ENCODE data around the gene GMDS. TPM values are rescaled to one million over a fixed set of nuclear protein-coding genes. Genes with fewer than 3 reads are reported as not detected.
A peak's percentile ranks its signal among the peaks of the same experiment; 100 is the strongest.

Gene GMDS
- total RNA-seq, 2 experiments from 2014 or later: 30.3 to 38.5 TPM

DNA sequence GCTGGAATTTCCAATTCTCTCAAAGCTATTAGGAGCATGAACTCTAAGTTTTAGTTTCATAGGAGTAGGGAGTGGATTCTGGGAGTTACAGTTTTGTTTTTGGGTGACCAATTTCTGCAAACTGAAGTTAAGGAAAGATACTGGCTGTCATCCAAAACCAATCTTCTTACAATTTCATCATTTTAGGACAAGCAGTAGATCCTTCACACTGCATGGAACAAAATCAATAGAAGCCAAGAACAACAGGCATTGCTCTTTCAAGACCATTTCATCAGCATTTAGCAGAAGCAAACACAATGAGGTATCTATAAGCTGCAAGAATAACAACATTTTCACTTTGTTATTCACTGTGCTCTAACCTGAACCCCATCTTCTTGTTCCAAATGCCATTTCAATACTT lies 173.0 kb downstream of the GMDS start:
- H3K36me3 Mint-ChIP-seq (ENCODE audit: low read depth): peaks cover 11% of the 10 kb centered on the region
- H3K27ac Mint-ChIP-seq: no peak overlapping the region
- DNase-seq: no peak
- no peaks in the 10 kb centered on the region for H3K4me1 Mint-ChIP-seq (ENCODE audit: low read depth)
- peaks cover 4% of the 10 kb centered on the region for H3K27me3 Mint-ChIP-seq (ENCODE audit: low read depth)
- H3K9me3 Mint-ChIP-seq (ENCODE audit: insufficient read depth): peaks cover 10% of the 10 kb centered on the region
- no peak overlapping the region for H3K4me3 Mint-ChIP-seq
- ChIA-PET POLR2A (no interaction called here), CTCF (no interaction called here)
- ATAC-seq: no peak

GRCh38 chr6:2063547-2063946 lies 181.9 kb downstream of the GMDS start:
- peaks cover 2% of the 10 kb centered on the region for H3K36me3 Mint-ChIP-seq (ENCODE audit: low read depth)
- H3K9me3 Mint-ChIP-seq (ENCODE audit: insufficient read depth): no peaks in the 10 kb centered on the region
- no peak for ATAC-seq
- no peak for DNase-seq
- H3K27ac Mint-ChIP-seq: no peak overlapping the region
- H3K4me3 Mint-ChIP-seq: no peak overlapping the region
- no peaks in the 10 kb centered on the region for H3K27me3 Mint-ChIP-seq (ENCODE audit: low read depth)
- no peaks in the 10 kb centered on the region for H3K4me1 Mint-ChIP-seq (ENCODE audit: low read depth)
- ChIA-PET POLR2A (no interaction called here), CTCF (no interaction called here)

- H3K4me3 Mint-ChIP-seq: no peak overlapping the region
- ChIA-PET POLR2A (no interaction called here), CTCF (no interaction called here)
- H3K4me1 Mint-ChIP-seq (ENCODE audit: low read depth): no peaks in the 10 kb centered on the region
- no peaks in the 10 kb centered on the region for H3K27me3 Mint-ChIP-seq (ENCODE audit: low read depth)
- peaks cover 2% of the 10 kb centered on the region for H3K36me3 Mint-ChIP-seq (ENCODE audit: low read depth)
- no peak overlapping the region for H3K27ac Mint-ChIP-seq
- DNase-seq: no peak
- no peaks in the 10 kb centered on the region for H3K9me3 Mint-ChIP-seq (ENCODE audit: insufficient read depth)
- ATAC-seq: no peak
These were observed 183.5 kb downstream of the GMDS start for GRCh38 chr6:2061880-2062279.

- ATAC-seq: no peak
- POLR2A ChIA-PET: no interaction called here
- no peaks in the 10 kb centered on the region for H3K9me3 Mint-ChIP-seq (ENCODE audit: insufficient read depth)
- no peak overlapping the region for H3K27ac Mint-ChIP-seq
- CTCF ChIA-PET: no interaction called here
- DNase-seq: no peak
- no peaks in the 10 kb centered on the region for H3K4me1 Mint-ChIP-seq (ENCODE audit: low read depth)
- peaks cover 4% of the 10 kb centered on the region for H3K36me3 Mint-ChIP-seq (ENCODE audit: low read depth)
- H3K27me3 Mint-ChIP-seq (ENCODE audit: low read depth): no peaks in the 10 kb centered on the region
- H3K4me3 Mint-ChIP-seq: no peak overlapping the region
These were observed 189.5 kb downstream of the GMDS start for GRCh38 chr6:2055911-2056310.

GRCh38 chr6:2055143-2055542 lies 190.3 kb downstream of the GMDS start:
- Mint-ChIP-seq H3K4me3 (no peak overlapping the region), H3K27me3 (ENCODE audit: low read depth) (no peaks in the 10 kb centered on the region), H3K4me1 (ENCODE audit: low read depth) (no peaks in the 10 kb centered on the region), H3K9me3 (ENCODE audit: insufficient read depth) (no peaks in the 10 kb centered on the region), H3K27ac (no peak overlapping the region), H3K36me3 (ENCODE audit: low read depth) (peaks cover 4% of the 10 kb centered on the region)
- DNase-seq: no peak
- ATAC-seq: no peak
- ChIA-PET POLR2A (no interaction called here), CTCF (no interaction called here)

GRCh38 chr6:2054516-2055067 lies 190.8 kb downstream of the GMDS start:
- Mint-ChIP-seq H3K36me3 (ENCODE audit: low read depth) (peaks cover 8% of the 10 kb centered on the region), H3K27me3 (ENCODE audit: low read depth) (no peaks in the 10 kb centered on the region), H3K4me1 (ENCODE audit: low read depth) (no peaks in the 10 kb centered on the region), H3K9me3 (ENCODE audit: insufficient read depth) (no peaks in the 10 kb centered on the region), H3K4me3 (no peak overlapping the region), H3K27ac (no peak overlapping the region)
- ATAC-seq (no peak), DNase-seq (no peak)
- ChIA-PET POLR2A (no interaction called here), CTCF (no interaction called here)

DNA sequence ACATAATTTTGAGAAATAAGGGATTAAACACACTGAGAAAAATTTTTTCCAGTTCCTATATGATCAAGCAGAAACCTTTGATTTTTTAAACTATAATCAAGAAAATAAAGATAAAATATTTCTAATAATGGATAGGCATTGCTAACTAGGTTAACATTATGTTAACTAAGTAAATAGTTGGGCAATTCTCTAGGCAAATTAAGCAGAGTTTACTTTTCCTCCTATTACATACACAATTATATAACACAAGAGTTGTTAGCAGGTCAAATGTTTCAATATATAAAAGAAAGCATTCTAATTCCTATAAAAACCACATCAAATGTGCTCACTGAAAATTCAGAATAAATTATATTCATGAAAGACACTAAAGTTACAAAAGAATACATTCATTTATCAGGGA lies 191.7 kb downstream of the GMDS start:
- Mint-ChIP-seq H3K4me1 (ENCODE audit: low read depth) (no peaks in the 10 kb centered on the region), H3K36me3 (ENCODE audit: low read depth) (peaks cover 8% of the 10 kb centered on the region), H3K27me3 (ENCODE audit: low read depth) (no peaks in the 10 kb centered on the region), H3K27ac (no peak overlapping the region), H3K4me3 (no peak overlapping the region), H3K9me3 (ENCODE audit: insufficient read depth) (no peaks in the 10 kb centered on the region)
- POLR2A ChIA-PET: no interaction called here
- no peak for ATAC-seq
- DNase-seq: no peak
- CTCF ChIA-PET: no interaction called here

DNA sequence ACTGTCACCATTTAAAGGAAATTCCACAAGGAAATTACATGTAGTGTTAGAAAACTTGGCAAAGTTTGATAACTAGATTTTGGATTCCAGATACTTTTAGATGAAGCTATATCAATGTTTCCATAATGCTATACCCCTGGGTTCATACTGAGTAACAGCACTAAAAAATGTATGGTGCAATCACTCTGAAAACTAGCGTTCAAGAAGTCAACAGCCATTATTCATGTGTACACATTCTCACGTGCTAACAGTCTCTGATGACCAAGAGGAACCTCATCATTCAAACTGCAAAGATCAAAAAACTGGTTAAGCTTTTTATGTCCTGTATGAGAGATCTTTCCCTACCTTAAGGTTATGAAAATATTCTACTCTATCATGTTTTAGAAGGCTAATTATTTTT lies 197.6 kb downstream of the GMDS start:
- ATAC-seq: no peak
- POLR2A ChIA-PET: no interaction called here
- no peaks in the 10 kb centered on the region for H3K4me1 Mint-ChIP-seq (ENCODE audit: low read depth)
- CTCF ChIA-PET: no interaction called here
- no peak for DNase-seq
- H3K4me3 Mint-ChIP-seq: no peak overlapping the region
- H3K27ac Mint-ChIP-seq: no peak overlapping the region
- H3K36me3 Mint-ChIP-seq (ENCODE audit: low read depth): peaks cover 8% of the 10 kb centered on the region
- no peaks in the 10 kb centered on the region for H3K9me3 Mint-ChIP-seq (ENCODE audit: insufficient read depth)
- no peaks in the 10 kb centered on the region for H3K27me3 Mint-ChIP-seq (ENCODE audit: low read depth)

- no peaks in the 10 kb centered on the region for H3K27me3 Mint-ChIP-seq (ENCODE audit: low read depth)
- no peak for ATAC-seq
- H3K27ac Mint-ChIP-seq: no peak overlapping the region
- ChIA-PET CTCF (no interaction called here), POLR2A (no interaction called here)
- DNase-seq: no peak
- H3K4me1 Mint-ChIP-seq (ENCODE audit: low read depth): no peaks in the 10 kb centered on the region
- no peak overlapping the region for H3K4me3 Mint-ChIP-seq
- H3K9me3 Mint-ChIP-seq (ENCODE audit: insufficient read depth): no peaks in the 10 kb centered on the region
- no peaks in the 10 kb centered on the region for H3K36me3 Mint-ChIP-seq (ENCODE audit: low read depth)
These were observed 201.2 kb downstream of the GMDS start for GRCh38 chr6:2044192-2044591.

GRCh38 chr6:2042956-2043648 lies 202.3 kb downstream of the GMDS start:
- no peaks in the 10 kb centered on the region for H3K9me3 Mint-ChIP-seq (ENCODE audit: insufficient read depth)
- POLR2A ChIA-PET: no interaction called here
- no peak overlapping the region for H3K27ac Mint-ChIP-seq
- no peak for ATAC-seq
- DNase-seq: no peak
- no peak overlapping the region for H3K4me3 Mint-ChIP-seq
- no peaks in the 10 kb centered on the region for H3K36me3 Mint-ChIP-seq (ENCODE audit: low read depth)
- peaks cover 2% of the 10 kb centered on the region for H3K27me3 Mint-ChIP-seq (ENCODE audit: low read depth)
- CTCF ChIA-PET: no interaction called here
- peaks cover 10% of the 10 kb centered on the region for H3K4me1 Mint-ChIP-seq (ENCODE audit: low read depth)

DNA sequence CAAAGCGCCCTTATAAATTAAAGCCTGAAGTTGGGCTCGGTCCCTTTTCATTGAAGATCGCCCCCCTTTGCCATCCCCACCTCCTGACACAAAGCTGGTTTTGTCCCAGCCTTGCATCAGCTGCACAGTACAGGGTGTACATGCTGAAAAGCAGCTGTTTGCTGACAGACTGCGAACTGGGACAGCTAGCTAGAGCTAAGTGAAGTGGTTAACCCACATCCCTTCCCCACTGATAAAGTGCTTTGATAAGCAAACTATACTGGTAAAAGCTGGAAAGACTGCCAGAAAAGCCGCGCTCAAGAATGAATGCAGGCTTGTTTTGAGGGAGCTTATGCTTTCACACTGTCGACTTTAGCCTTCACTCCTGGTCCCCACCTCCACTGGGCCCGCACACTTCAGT lies 207.3 kb downstream of the GMDS start:
- H3K36me3 Mint-ChIP-seq (ENCODE audit: low read depth): no peaks in the 10 kb centered on the region
- peak; percentile 68 for DNase-seq
- ChIA-PET POLR2A (interaction anchor here (0.6 kb wide), 1 partner anchor 89 kb away, joined by 3 read pairs; no protein-coding TSS in a partner anchor), CTCF (interaction anchor here (0.6 to 1.0 kb wide), 3 partner anchors 34 to 219 kb away, joined by 3 read pairs; no protein-coding TSS in a partner anchor)
- peak overlapping the region; percentile 36 for H3K27ac Mint-ChIP-seq
- no peaks in the 10 kb centered on the region for H3K9me3 Mint-ChIP-seq (ENCODE audit: insufficient read depth)
- peak overlapping the region; percentile 10 for H3K4me3 Mint-ChIP-seq
- peaks cover 23% of the 10 kb centered on the region for H3K4me1 Mint-ChIP-seq (ENCODE audit: low read depth)
- ATAC-seq: peak; percentile 96
- H3K27me3 Mint-ChIP-seq (ENCODE audit: low read depth): peaks cover 12% of the 10 kb centered on the region

DNA sequence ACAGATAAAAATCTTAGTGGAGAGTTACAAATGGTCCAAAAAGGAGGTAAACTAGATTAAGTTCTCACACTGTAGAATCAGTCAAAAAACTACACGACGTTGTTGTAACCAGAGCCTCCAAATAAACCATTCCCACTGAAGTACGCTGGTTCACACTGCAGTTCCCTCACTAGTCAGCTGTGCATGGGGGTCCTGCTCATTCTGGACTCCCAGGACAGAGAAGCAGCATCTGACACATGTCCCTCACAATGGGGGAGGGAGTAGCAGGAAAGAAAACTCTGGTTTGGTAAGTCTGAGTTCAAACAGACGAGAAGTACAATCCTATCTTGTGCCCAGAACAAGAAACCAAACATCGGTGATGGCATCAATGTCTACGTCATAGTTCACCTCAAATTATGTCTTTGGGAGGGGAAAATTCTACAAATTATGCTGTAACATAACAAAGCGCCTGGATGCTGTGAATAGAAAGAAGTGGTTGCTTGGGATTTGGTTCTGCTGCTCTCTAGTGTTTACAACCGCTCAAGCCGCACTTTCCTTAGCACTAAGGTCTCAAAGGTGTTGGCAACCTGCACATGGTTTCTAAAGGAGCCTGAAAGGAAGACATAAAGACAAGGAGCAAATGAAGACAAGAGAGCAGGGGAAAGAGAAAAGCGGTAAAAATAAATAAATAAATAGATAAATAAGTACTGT lies 208.0 kb downstream of the GMDS start:
- no peak overlapping the region for H3K27ac Mint-ChIP-seq
- peaks cover 23% of the 10 kb centered on the region for H3K4me1 Mint-ChIP-seq (ENCODE audit: low read depth)
- CTCF ChIA-PET: no interaction called here
- POLR2A ChIA-PET: interaction anchor here (0.6 kb wide), 1 partner anchor 90 kb away, joined by 3 read pairs; no protein-coding TSS in a partner anchor
- no peaks in the 10 kb centered on the region for H3K36me3 Mint-ChIP-seq (ENCODE audit: low read depth)
- no peak for DNase-seq
- H3K4me3 Mint-ChIP-seq: no peak overlapping the region
- H3K27me3 Mint-ChIP-seq (ENCODE audit: low read depth): peaks cover 12% of the 10 kb centered on the region
- ATAC-seq: no peak
- H3K9me3 Mint-ChIP-seq (ENCODE audit: insufficient read depth): no peaks in the 10 kb centered on the region

All from activated CD8-positive, alpha-beta T cell treated with anti-CD3 and anti-CD28 coated beads, Interleukin-2, amount 10 ng/mL, durations not matched to agents 7 days and 5 days (primary cell).